DMS114 treated with DMSO at 0.1 percent for 48 hours (cell line): Measurements from ENCODE around the gene ENPP7.

ENCODE experiments used
- DNase-seq: peaks from one replicate; lab custom pipeline; 2025; ENCODE audit not compliant: unreplicated experiment; lab: John Stamatoyannopoulos, UW

Gene ENPP7

DNA sequence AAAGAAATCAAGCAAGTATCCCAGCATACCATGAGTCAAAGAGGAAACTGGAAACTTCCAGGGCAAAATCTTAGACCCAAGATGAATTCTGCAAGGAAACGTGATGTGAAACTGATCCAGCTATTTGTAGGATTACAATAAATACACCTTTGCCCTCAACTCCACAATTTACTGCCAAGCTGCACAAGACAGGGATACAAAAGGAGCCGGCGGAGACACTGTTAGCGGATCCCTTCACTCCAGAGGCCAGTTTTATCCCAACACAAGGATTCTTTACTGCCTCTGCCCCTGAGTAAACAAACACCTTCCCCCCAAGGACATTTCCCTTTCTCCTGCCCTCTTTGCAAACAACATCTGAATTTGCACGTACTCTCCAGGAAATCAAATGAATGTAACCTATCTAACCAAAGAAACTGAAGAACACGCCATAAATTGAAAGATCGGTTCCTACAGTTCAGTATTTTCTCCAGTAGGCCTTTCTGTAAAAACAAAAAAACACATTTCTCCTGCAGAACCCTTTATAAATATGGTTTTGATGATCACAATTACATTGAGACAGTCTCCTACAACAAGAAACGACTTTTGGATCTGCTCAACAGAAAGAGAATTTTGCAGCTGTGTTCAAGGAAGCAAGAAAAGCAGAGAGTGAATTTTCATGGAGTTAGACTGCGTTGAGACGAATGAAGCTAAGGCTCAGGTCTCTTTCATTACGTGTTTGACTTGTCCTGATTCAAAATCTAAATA, 45.8 kb downstream of the ENPP7 start:
- DNase-seq, result no peak

DNA sequence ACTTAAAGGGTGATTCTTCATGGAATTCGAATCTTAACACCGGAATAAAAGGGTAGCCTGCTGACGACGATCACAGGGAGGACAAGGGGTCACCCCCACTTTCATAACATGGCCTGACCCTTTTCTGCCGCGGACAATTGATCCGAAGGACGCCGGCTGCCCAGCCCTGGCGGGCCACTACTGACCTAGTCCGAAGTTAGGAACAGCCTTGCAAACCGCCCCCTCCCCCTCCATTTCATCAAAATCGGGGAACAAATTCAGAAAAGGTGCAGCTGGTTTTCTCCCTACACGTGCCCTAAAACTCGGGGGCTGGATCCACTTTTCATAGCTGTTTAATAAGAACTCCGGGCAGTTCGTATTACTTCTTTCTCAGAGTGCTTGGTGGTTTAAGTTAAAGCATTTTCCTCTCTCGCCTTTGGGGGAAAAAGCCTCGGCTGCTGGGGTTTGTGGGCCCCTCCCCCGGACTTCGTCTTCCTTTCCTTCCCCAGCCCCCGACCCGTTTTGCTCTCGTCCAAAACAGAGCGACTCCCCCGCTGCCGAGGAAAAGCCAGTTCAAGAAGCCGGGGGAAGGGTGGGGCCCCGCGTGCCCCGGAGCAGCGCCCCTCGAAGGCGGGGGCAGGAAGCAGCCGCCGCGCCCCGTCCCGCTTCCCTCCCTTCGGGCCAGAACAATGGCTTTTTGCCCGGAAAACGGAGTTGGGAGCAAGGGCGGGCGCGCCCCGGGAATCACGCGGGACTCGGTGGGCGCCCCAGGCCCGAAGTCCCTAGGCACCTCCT, 46.6 kb downstream of the ENPP7 start:
- no peak for DNase-seq

DNA sequence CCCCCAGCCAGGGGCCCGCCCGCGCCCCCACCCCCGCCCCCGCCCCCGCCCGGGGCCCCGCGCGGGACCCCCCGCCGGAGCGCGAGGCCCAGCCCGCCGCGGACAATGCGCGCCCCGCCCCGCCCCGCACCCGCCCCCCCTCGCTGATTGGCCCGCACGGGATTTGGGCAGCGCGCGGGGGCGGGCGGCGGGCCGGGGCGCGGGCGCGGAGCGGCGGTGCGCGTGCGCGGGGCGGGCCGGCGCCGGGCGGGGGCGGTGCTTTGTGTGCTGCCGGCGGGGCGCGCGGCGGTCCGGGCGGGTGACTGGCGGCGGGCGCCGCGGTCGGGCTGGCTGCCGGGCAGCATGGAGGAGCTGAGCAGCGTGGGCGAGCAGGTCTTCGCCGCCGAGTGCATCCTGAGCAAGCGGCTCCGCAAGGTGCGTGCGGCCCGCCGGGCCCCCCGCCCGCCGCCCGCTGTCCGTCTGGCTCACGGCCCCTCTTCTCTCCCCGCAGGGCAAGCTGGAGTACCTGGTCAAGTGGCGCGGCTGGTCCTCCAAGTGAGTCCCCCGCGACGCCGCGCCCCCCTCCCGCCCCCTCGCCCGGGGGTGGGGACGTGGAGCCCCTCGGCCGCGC, 47.3 kb downstream of the ENPP7 start, which contains the start of gene CBX2:
TSS of gene CBX2 (plus strand) at position 255 of the 610 bp plus-strand sequence. CDS start at position 343, 88 bp downstream.
- DNase-seq, result peak; percentile 29

DNA sequence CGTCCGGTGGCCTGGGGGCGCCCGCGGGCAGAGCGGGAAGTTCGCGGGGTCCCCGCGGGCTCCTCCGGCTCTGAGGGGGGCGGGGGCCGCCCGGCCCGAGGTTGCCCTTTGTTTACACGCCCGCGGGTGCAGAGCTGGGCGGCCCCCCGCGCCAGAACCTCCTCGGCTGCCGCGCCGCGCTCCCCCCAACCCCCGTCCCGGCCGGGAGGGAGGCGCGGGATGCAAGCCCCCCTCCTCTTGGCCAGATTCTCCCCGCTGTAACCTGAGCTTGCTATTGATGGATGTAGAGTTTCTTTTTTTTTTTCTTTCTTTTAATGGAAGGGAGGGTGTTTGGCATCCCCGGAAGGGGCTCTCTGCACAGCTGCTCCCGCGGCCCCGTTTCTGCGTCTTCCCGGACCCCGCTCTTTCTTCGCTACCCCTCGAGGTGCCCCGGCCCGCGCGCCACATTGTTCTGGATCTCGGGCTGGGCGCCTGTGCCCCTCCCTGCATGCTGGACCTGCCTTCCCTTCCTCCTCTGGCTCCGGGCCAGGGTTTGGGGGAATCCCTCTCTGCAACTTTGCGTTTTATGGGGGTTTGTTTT, 47.9 kb downstream of the ENPP7 start:
- no peak for DNase-seq

- no peak for DNase-seq
Observed at GRCh38 chr17:79779084-79779529, 48.4 kb downstream of the ENPP7 start.

GRCh38 chr17:79779661-79780365, 49.1 kb downstream of the ENPP7 start:
- no peak for DNase-seq

- no peak for DNase-seq
Observed at GRCh38 chr17:79781012-79781650, 50.4 kb downstream of the ENPP7 start.

DNA sequence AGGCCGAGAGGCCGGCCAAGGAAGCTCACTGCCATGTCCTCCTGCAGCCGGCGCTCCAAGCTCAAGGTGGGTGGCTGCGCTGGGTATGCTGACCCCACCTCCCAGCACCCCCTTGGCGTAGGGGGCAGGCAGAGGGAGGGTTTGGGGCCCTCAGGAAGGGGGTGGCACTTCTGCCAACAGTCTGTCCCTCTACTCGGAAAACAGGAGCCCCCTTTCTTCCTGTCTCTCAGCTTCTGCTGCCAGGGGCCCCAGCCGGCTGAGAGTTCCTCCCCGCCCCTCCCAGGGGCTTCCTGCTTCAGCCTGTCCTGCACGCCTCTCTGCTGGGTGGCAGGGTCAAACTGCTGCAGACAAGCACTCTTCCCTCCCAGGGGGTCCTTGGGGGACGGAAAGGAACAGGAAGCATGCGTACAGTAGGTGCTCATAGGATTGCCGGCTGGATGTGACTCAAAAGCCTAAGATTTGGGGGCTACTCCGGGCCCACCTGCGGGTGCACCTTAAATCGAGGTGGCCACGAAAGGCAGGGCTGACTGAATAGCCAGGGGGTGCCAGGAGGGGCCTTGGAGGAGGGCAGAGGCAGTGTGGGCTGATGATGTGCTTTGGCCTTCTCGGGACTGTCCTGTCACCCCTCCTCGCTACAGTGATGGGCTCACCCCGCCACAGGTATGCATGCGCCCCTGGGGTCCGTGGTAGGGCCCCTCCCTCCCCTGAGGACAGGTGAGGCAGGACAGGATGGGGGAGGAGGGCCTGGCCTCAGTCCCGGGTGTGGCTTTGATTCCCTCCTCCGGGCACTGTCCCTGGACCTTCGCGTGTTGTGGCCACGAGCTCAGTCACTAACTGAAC, 51.2 kb downstream of the ENPP7 start:
- no peak for DNase-seq

- no peak for DNase-seq
Observed at GRCh38 chr17:79783891-79784290, 53.1 kb downstream of the ENPP7 start.

DNA sequence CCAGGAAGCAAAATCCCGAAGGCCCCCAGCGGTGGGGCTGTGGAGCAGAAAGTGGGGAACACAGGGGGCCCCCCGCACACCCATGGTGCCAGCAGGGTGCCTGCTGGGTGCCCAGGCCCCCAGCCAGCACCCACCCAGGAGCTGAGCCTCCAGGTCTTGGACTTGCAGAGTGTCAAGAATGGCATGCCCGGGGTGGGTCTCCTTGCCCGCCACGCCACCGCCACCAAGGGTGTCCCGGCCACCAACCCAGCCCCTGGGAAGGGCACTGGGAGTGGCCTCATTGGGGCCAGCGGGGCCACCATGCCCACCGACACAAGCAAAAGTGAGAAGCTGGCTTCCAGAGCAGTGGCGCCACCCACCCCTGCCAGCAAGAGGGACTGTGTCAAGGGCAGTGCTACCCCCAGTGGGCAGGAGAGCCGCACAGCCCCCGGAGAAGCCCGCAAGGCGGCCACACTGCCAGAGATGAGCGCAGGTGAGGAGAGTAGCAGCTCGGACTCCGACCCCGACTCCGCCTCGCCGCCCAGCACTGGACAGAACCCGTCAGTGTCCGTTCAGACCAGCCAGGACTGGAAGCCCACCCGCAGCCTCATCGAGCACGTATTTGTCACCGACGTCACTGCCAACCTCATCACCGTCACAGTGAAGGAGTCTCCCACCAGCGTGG, 53.7 kb downstream of the ENPP7 start:
- no peak for DNase-seq

- DNase-seq, result no peak
Observed at GRCh38 chr17:79785017-79785899, 54.5 kb downstream of the ENPP7 start.

DNA sequence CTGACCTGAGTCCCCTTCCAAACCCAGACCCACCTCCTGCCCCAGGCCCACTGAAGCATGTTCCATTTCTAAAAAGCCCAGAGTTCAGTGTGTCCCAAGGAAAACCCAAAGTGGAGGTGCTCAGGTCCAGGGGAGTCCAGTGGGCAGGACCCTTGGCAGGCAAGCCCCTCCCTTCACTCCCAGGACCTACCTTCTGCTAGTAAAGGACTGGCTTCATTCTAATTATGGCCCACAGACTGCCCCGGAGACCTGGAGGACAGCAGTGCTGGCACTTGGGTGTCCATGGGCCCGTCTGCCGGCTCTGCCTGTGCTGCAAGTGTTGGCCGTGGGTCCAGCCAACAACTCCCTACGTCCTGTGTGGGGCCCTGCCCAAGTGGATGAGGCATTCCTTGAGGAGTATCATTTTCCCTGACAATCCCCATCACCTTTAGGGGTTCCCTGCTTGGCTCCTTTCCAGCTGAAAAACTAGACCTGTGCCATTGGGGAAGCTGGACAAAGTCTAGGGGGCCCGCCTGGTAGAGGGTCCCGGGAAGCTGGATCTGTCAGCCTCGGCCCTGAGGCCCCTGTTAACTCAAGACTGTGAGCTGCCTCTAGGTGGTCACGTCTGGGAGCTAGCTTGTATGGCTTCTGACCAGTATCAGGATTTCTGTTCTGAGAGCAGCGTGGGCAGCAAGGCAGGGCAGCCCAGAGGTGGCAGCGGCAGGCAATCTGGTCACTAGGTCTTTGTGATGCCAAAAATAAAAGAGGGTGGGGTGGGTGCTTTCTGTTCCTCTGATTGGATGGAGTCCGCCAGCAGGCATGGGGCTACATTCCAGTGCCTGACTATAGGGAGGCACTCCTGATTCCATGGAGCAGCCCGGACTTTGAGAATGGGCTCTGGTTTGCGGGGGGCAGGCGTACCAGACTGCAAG, 55.4 kb downstream of the ENPP7 start:
- no peak for DNase-seq

GRCh38 chr17:79786930-79787643, 56.3 kb downstream of the ENPP7 start:
- DNase-seq, result no peak

DNA sequence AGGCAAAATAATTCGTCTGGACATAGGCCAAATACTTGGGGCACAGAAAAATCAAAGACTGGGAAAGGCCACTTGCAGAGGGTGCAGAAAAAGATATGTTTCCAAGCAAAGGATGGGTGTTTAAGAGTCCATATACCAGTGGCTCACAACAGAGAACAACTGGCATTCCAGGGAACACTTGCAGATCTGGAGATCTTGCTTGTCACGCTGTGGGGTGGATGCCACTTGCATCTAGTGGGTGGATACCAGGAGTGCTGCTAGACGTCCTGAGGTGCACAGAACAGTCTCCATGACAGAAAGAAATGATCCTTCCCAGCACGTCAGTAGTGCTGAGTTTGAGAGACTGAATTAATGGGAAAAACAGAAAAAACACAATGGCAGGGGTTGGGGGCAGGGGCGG, 57.7 kb downstream of the ENPP7 start:
- no peak for DNase-seq

GRCh38 chr17:79788989-79789942, 58.5 kb downstream of the ENPP7 start:
- no peak for DNase-seq
